Hepatocyte (in vitro differentiated cells): ENCODE data around the gene UTS2B. TPM values are rescaled to one million over a fixed set of nuclear protein-coding genes. Genes with fewer than 3 reads are reported as not detected.

Experiments used
- DNase-seq: peaks from one replicate; pipeline ENCODE4 v3.0.0-alpha.2; 2016; ENCODE audit warnings: low spot score
- H2AFZ ChIP-seq: fragments of 200-600 bp; sonication (generic); 2 replicates; pipeline ENCODE4 v1.6.0; 2016; ENCODE audit warnings: antibody characterized with exemption, mild to moderate bottlenecking
- H3K27ac ChIP-seq: fragments of 200-600 bp; sonication (generic); 2 replicates; pipeline ENCODE4 v1.5.1; 2016; ENCODE audit warnings: mild to moderate bottlenecking
- H3K27me3 ChIP-seq: fragments of 200-600 bp; sonication (generic); 2 replicates; pipeline ENCODE4 v1.6.1; 2016
- H3K36me3 ChIP-seq: fragments of 200-600 bp; sonication (generic); replicated peaks from 2 replicates; pipeline ENCODE4 v1.5.1; 2016; ENCODE audit warnings: low read depth; ENCODE audit not compliant: insufficient read depth
- H3K4me1 ChIP-seq: fragments of 200-600 bp; sonication (generic); 2 replicates; pipeline ENCODE4 v1.5.1; 2016; ENCODE audit warnings: mild to moderate bottlenecking, moderate library complexity; ENCODE audit not compliant: insufficient read depth
- H3K4me2 ChIP-seq: fragments of 200-600 bp; sonication (generic); 2 replicates; pipeline ENCODE4 v1.6.0; 2016
- H3K4me3 ChIP-seq: fragments of 200-600 bp; sonication (generic); 2 replicates; pipeline ENCODE4 v1.5.1; 2016; ENCODE audit warnings: mild to moderate bottlenecking
- H3K79me2 ChIP-seq: fragments of 200-600 bp; sonication (generic); 2 replicates; pipeline ENCODE4 v1.6.0; 2017; ENCODE audit warnings: mild to moderate bottlenecking
- H3K9me2 ChIP-seq: fragments of 200-600 bp; sonication (generic); replicated peaks from 2 replicates; pipeline ENCODE4 v1.6.0; 2017; ENCODE audit warnings: mild to moderate bottlenecking; ENCODE audit not compliant: insufficient read depth
- H3K9me3 ChIP-seq: fragments of 200-600 bp; sonication (generic); 2 replicates; pipeline ENCODE4 v1.5.1; 2016; ENCODE audit warnings: low read depth, mild to moderate bottlenecking
- H4K20me1 ChIP-seq: fragments of 200-600 bp; sonication (generic); 2 replicates; pipeline ENCODE4 v1.6.0; 2016; ENCODE audit warnings: mild to moderate bottlenecking; ENCODE audit not compliant: insufficient read depth, poor library complexity, severe bottlenecking
- CTCF ChIP-seq: fragments of 200-600 bp; sonication (generic); IDR thresholded peaks from 2 replicates; pipeline ENCODE4 v1.5.1; 2016; ENCODE audit warnings: antibody characterized with exemption, mild to moderate bottlenecking; ENCODE audit not compliant: poor library complexity
- EZH2 ChIP-seq: fragments of 200-600 bp; sonication (generic); IDR thresholded peaks from 2 replicates; pipeline ENCODE4 v1.6.1; 2016; ENCODE audit warnings: antibody characterized with exemption, mild to moderate bottlenecking, borderline replicate concordance
- EZH2phosphoT487 ChIP-seq: fragments of 200-600 bp; sonication (generic); IDR thresholded peaks from one replicate; pipeline ENCODE4 v1.6.1; 2018; ENCODE audit warnings: antibody characterized with exemption, mild to moderate bottlenecking, low read depth, moderate library complexity; ENCODE audit not compliant: unreplicated experiment, severe bottlenecking
- WGBS: methylation state at CpG from one replicate; pipeline ENCODE4 v1.1.6; 2016; ENCODE audit warnings: low lambda C conversion rate; ENCODE audit errors: missing lambda C conversion rate; 5-methylcytosine and 5-hydroxymethylcytosine counted together
- polyA plus RNA-seq: library from polyadenylated mRNA; unstranded; fragments of >200 nt; fragmentation: Nextera tagmentation; extraction: Ambion mirVana; gene quantifications from 2 replicates; pipeline ENCODE4 v1.2.1, GENCODE V29; 2016
- total RNA-seq: library from RNA; depleted of rRNA; stranded (reverse); fragments of >200 nt; gene quantifications from 2 replicates; pipeline ENCODE4 v1.2.3, GENCODE V29; 2014

Gene UTS2B
- total and polyA plus RNA-seq, 2 experiments from 2014 or later: 0.07 to 0.19 TPM

GRCh38 chr3:191221638-191222037, 108.7 kb downstream of the UTS2B start:
- no peak overlapping the region for H2AFZ ChIP-seq
- DNase-seq: no peak
- H3K27ac ChIP-seq: no peak overlapping the region
- no peak for TF ChIP-seq CTCF
- no peak for TF ChIP-seq EZH2phosphoT487
- TF ChIP-seq EZH2: no peak
- H4K20me1 ChIP-seq: no peaks in the 10 kb centered on the region
- no peaks in the 10 kb centered on the region for H3K4me1 ChIP-seq
- no peaks in the 10 kb centered on the region for H3K9me3 ChIP-seq
- H3K36me3 ChIP-seq: no peaks in the 10 kb centered on the region
- H3K79me2 ChIP-seq: no peaks in the 10 kb centered on the region
- 85% methylated on average over 1 of the region's 1 CpG for WGBS
- H3K4me3 ChIP-seq: no peak overlapping the region
- H3K4me2 ChIP-seq: no peak overlapping the region
- no peaks in the 10 kb centered on the region for H3K27me3 ChIP-seq
- no peaks in the 10 kb centered on the region for H3K9me2 ChIP-seq

GRCh38 chr3:191220908-191221307, 109.4 kb downstream of the UTS2B start:
- TF ChIP-seq CTCF: no peak
- no peak for TF ChIP-seq EZH2
- no peak for TF ChIP-seq EZH2phosphoT487
- WGBS: 83% methylated on average over 5 of the region's 5 CpGs

GRCh38 chr3:191217301-191217700, 113.0 kb downstream of the UTS2B start:
- H3K9me3 ChIP-seq: no peaks in the 10 kb centered on the region
- no peaks in the 10 kb centered on the region for H3K79me2 ChIP-seq
- no peaks in the 10 kb centered on the region for H3K27me3 ChIP-seq
- H4K20me1 ChIP-seq: no peaks in the 10 kb centered on the region
- H3K4me2 ChIP-seq: no peak overlapping the region
- H3K9me2 ChIP-seq: no peaks in the 10 kb centered on the region
- no peak overlapping the region for H2AFZ ChIP-seq
- 93% methylated on average over 1 of the region's 1 CpG for WGBS
- no peak overlapping the region for H3K4me3 ChIP-seq
- H3K27ac ChIP-seq: no peak overlapping the region
- H3K4me1 ChIP-seq: no peaks in the 10 kb centered on the region
- TF ChIP-seq EZH2phosphoT487: no peak
- TF ChIP-seq EZH2: no peak
- TF ChIP-seq CTCF: no peak
- no peak for DNase-seq
- no peaks in the 10 kb centered on the region for H3K36me3 ChIP-seq

More at GRCh38 chr3:191220908-191221307, 109.4 kb downstream of the UTS2B start:
- no peaks in the 10 kb centered on the region for H4K20me1 ChIP-seq
- no peaks in the 10 kb centered on the region for H3K36me3 ChIP-seq
- H3K27me3 ChIP-seq: no peaks in the 10 kb centered on the region
- H3K9me3 ChIP-seq: no peaks in the 10 kb centered on the region
- H2AFZ ChIP-seq: no peak overlapping the region
- no peaks in the 10 kb centered on the region for H3K9me2 ChIP-seq
- no peak overlapping the region for H3K4me2 ChIP-seq
- no peaks in the 10 kb centered on the region for H3K79me2 ChIP-seq
- no peaks in the 10 kb centered on the region for H3K4me1 ChIP-seq
- no peak for DNase-seq
- H3K4me3 ChIP-seq: no peak overlapping the region
- no peak overlapping the region for H3K27ac ChIP-seq

Other genes starting within 250 kb of the UTS2B start
- 11.3 and 17.4 TPM in 2 replicates for gene OSTN, start 131.3 kb downstream of the UTS2B start, total RNA-seq
- gene OSTN, start 131.3 kb downstream of the UTS2B start, polyA plus RNA-seq: 1.4 and 6.6 TPM in 2 replicates
- gene CCDC50, start 1.1 kb downstream of the UTS2B start, total RNA-seq: 49.6 and 54.6 TPM in 2 replicates
- gene CCDC50, start 1.1 kb downstream of the UTS2B start, polyA plus RNA-seq: 31.6 and 34.9 TPM in 2 replicates
- gene PYDC2, start 130.6 kb upstream of the UTS2B start, total RNA-seq: not detected in 2 replicates
- gene PYDC2, start 130.6 kb upstream of the UTS2B start, polyA plus RNA-seq: not detected in 2 replicates